Fibroblast of lung (primary cell): ENCODE measurements around the gene TNKS1BP1. TPM values are rescaled to one million over a fixed set of nuclear protein-coding genes. Genes with fewer than 3 reads are reported as not detected.

Experiments used
- DNase-seq, 2 donors: peaks; one replicate each; pipeline versions ENCODE4 v3.0.0 to v3.0.0-alpha.2; 2010; ENCODE audit warnings: low read depth in 2 of 2
- H2AFZ ChIP-seq: 2 replicates; pipeline ENCODE4 v1.5.1; 2012; ENCODE audit warnings: low read length, control low read depth, inconsistent platforms
- H3K27ac ChIP-seq: 2 replicates; pipeline ENCODE4 v1.5.1; 2011; ENCODE audit warnings: low read length, control low read depth; ENCODE audit not compliant: insufficient read depth
- H3K27me3 ChIP-seq: 2 replicates; pipeline ENCODE4 v1.5.1; 2011; ENCODE audit warnings: mild to moderate bottlenecking, low read length; ENCODE audit not compliant: control insufficient read depth, insufficient read depth
- H3K36me3 ChIP-seq: 2 replicates; pipeline ENCODE4 v1.5.1; 2011; ENCODE audit warnings: low read length; ENCODE audit not compliant: control insufficient read depth, insufficient read depth
- H3K4me1 ChIP-seq: 2 replicates; pipeline ENCODE4 v1.5.1; 2011; ENCODE audit warnings: low read length; ENCODE audit not compliant: control insufficient read depth, insufficient read depth; ENCODE audit errors: extremely low read depth
- H3K4me2 ChIP-seq: 2 replicates; pipeline ENCODE4 v1.5.1; 2011; ENCODE audit warnings: low read length, control low read depth; ENCODE audit not compliant: insufficient read depth; ENCODE audit errors: extremely low read depth
- H3K4me3 ChIP-seq, 4 experiments: fragments of 200-600 bp in 1 of 4; sonication (generic) in 1 of 4; replicated peaks in 1 of 4; 2 replicates each; pipeline ENCODE4 v1.5.1; 2011 to 2016; ENCODE audit warnings: low read length in 4 of 4, low read depth in 3 of 4, mild to moderate bottlenecking in 3 of 4, control low read depth in 2 of 4, inconsistent platforms in 1 of 4, mixed read lengths in 1 of 4; ENCODE audit not compliant: insufficient read depth in 1 of 4; ENCODE audit errors: control extremely low read depth in 1 of 4
- H3K79me2 ChIP-seq: 2 replicates; pipeline ENCODE4 v1.5.1; 2012; ENCODE audit warnings: mild to moderate bottlenecking, low read length, inconsistent platforms; ENCODE audit not compliant: control insufficient read depth, insufficient read depth
- H3K9ac ChIP-seq: 2 replicates; pipeline ENCODE4 v1.5.1; 2011; ENCODE audit warnings: mild to moderate bottlenecking, low read length, control low read depth; ENCODE audit not compliant: insufficient read depth
- H3K9me3 ChIP-seq: 2 replicates; pipeline ENCODE4 v1.5.1; 2012; ENCODE audit warnings: low read depth, low read length; ENCODE audit not compliant: control insufficient read depth, insufficient read depth
- H4K20me1 ChIP-seq: 2 replicates; pipeline ENCODE4 v1.5.1; 2011; ENCODE audit warnings: low read length; ENCODE audit not compliant: control insufficient read depth, insufficient read depth; ENCODE audit errors: extremely low read depth
- EZH2 ChIP-seq: IDR thresholded peaks from 2 replicates; pipeline ENCODE4 v1.5.1; 2012; ENCODE audit warnings: low read length, control low read depth, mild to moderate bottlenecking; ENCODE audit errors: missing control alignments
- polyA plus RNA-seq, 2 donors: library from polyadenylated mRNA; depleted of rRNA in 1 of 2; stranded (reverse) in 1 of 2; unstranded in 1 of 2; fragments of >200 nt; gene quantifications; 2 replicates each; pipeline ENCODE4 v1.2.1, GENCODE V29; 2011 to 2012; ENCODE audit warnings: missing spikeins in 1 of 2
- total RNA-seq: library from RNA; depleted of rRNA; stranded (reverse); fragments of >200 nt; gene quantifications from 2 replicates; pipeline ENCODE4 v1.2.1, GENCODE V29; 2014
- TF ChIP-seq, protein P1 (sequence below), 2 donors: IDR thresholded peaks in 1 of 2; conservative IDR thresholded peaks in 1 of 2; 1 replicate in 1 of 2; 2 replicates in 1 of 2; pipeline ENCODE4 v1.5.1; 2011 to 2012; ENCODE audit warnings: low read length in 2 of 2, control low read depth in 1 of 2, inconsistent platforms in 1 of 2, low read depth in 1 of 2, mild to moderate bottlenecking in 1 of 2

The TNKS1BP1 gene
- total and polyA plus RNA-seq, 2 donors (not counting 1 experiment from before 2014, with no cell fraction given), result 70.2 to 111 TPM

- Histone ChIP-seq H3K9me3 (no peaks in the 10 kb centered on the region), H3K4me1 (peaks cover 10% of the 10 kb centered on the region), H3K36me3 (peaks cover 8% of the 10 kb centered on the region), H3K27ac (no peak overlapping the region), H3K27me3 (no peaks in the 10 kb centered on the region), H3K4me3 (no peak overlapping the region), H3K4me2 (no peak overlapping the region), H2AFZ (no peak overlapping the region), H3K9ac (no peak overlapping the region), H4K20me1 (no peaks in the 10 kb centered on the region), H3K79me2 (no peaks in the 10 kb centered on the region)
- TF ChIP-seq, protein P1, sequence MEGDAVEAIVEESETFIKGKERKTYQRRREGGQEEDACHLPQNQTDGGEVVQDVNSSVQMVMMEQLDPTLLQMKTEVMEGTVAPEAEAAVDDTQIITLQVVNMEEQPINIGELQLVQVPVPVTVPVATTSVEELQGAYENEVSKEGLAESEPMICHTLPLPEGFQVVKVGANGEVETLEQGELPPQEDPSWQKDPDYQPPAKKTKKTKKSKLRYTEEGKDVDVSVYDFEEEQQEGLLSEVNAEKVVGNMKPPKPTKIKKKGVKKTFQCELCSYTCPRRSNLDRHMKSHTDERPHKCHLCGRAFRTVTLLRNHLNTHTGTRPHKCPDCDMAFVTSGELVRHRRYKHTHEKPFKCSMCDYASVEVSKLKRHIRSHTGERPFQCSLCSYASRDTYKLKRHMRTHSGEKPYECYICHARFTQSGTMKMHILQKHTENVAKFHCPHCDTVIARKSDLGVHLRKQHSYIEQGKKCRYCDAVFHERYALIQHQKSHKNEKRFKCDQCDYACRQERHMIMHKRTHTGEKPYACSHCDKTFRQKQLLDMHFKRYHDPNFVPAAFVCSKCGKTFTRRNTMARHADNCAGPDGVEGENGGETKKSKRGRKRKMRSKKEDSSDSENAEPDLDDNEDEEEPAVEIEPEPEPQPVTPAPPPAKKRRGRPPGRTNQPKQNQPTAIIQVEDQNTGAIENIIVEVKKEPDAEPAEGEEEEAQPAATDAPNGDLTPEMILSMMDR (conservative IDR thresholded peaks at IDR 0.05 in 1 of 2, IDR thresholded peaks at IDR 0.05 in 1 of 2; ENCODE audit: low read depth in 1 of 2, low read length in 2 of 2), result no peak
- no peak for TF ChIP-seq EZH2
- DNase-seq, result peak; percentile 57 to 87
Measured at GRCh38 chr11:57294225-57295131, 30.3 kb downstream of the TNKS1BP1 start.

DNA sequence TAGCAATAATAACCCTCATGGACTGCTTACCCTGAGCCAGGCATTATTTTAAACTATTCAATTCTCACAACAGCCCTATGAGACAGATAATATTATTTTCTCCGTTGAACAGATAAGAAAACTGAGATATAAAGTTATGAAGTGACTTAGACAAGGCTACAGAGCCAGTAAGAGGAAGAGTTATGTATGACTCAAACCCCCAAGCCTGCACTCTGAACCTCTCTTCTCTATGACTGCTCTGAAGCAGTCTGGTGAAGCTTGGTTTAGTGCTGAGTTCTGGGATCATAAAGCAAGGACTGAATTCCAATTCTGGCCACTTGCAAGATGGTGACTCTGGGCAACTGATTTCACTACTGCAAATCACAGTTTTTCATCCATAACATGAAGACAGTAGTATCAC, 34.5 kb downstream of the TNKS1BP1 start:
- H2AFZ ChIP-seq, result no peak overlapping the region
- peak; percentile 40 to 83 for DNase-seq
- H3K4me1 ChIP-seq, result peaks cover 20% of the 10 kb centered on the region
- H3K36me3 ChIP-seq, result no peaks in the 10 kb centered on the region
- no peaks in the 10 kb centered on the region for H4K20me1 ChIP-seq
- no peak overlapping the region for H3K9ac ChIP-seq
- H3K27me3 ChIP-seq, result no peaks in the 10 kb centered on the region
- H3K4me3 ChIP-seq, result no peak overlapping the region
- no peak overlapping the region for H3K4me2 ChIP-seq
- TF ChIP-seq, protein P1 (conservative IDR thresholded peaks at IDR 0.05 in 1 of 2, IDR thresholded peaks at IDR 0.05 in 1 of 2; ENCODE audit: low read depth in 1 of 2, low read length in 2 of 2), result no peak
- no peak for TF ChIP-seq EZH2
- H3K79me2 ChIP-seq, result no peaks in the 10 kb centered on the region
- H3K9me3 ChIP-seq, result no peaks in the 10 kb centered on the region
- no peak overlapping the region for H3K27ac ChIP-seq

DNA sequence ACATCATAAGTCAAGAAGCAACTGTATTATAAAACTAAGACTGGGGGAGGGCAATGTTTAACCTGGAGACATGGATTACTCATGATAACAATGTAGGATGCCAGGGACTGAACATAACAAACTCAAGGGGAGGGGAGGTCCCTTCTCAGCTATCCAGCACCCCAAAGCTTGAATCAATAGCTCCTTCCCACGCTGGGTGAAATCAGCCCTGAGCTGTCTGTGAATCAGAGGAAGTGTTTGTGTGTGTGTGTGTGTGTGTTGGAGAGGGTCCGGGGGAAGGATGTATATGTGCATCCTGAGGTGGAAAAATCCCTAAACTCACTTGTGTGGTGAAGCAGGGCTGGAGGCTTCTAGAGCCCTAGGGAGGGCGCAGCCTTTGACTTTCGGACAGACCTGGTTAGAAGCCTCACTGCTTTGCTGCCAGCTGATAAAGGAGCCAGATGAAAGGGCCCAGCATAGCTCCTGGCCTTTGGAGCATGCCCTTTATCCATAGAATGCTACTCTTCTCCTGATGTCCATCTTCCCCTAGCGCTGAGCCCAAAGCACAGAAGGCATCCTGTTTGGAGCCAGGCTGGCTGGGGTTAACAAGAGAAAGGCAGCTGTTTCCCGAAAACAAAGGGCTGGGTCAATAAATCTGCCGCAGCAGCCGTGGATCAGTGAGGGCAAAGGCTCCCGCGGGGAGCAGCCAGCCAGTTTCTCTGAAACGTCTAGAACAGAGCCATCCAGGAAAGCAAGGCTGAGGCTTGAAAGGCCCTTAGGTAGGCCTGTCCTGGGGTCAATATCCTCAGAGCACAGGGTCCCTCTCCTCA, 35.8 kb downstream of the TNKS1BP1 start:
- peak overlapping the region; percentile 21 for H3K27ac ChIP-seq

More for the DNA sequence above, 35.8 kb downstream of the TNKS1BP1 start:
- Histone ChIP-seq H3K27me3 (no peaks in the 10 kb centered on the region), H2AFZ (no peak overlapping the region), H3K4me2 (no peak overlapping the region), H3K9me3 (no peaks in the 10 kb centered on the region), H3K4me3 (no peak overlapping the region), H3K4me1 (peaks cover 20% of the 10 kb centered on the region), H3K9ac (no peak overlapping the region), H3K79me2 (no peaks in the 10 kb centered on the region), H4K20me1 (no peaks in the 10 kb centered on the region), H3K36me3 (no peaks in the 10 kb centered on the region)
- peak; percentile 62 to 93 for DNase-seq
- no peak for TF ChIP-seq EZH2
- TF ChIP-seq, protein P1 (conservative IDR thresholded peaks at IDR 0.05 in 1 of 2, IDR thresholded peaks at IDR 0.05 in 1 of 2; ENCODE audit: low read depth in 1 of 2, low read length in 2 of 2), result no peak
